ENCODE data around the gene AGBL4.
"Not testable (repeated sequence)": the region's sequence is repeated elsewhere in the genome, so short reads cannot be mapped to it uniquely, and the experiment has no call there.

The AGBL4 gene

DNA sequence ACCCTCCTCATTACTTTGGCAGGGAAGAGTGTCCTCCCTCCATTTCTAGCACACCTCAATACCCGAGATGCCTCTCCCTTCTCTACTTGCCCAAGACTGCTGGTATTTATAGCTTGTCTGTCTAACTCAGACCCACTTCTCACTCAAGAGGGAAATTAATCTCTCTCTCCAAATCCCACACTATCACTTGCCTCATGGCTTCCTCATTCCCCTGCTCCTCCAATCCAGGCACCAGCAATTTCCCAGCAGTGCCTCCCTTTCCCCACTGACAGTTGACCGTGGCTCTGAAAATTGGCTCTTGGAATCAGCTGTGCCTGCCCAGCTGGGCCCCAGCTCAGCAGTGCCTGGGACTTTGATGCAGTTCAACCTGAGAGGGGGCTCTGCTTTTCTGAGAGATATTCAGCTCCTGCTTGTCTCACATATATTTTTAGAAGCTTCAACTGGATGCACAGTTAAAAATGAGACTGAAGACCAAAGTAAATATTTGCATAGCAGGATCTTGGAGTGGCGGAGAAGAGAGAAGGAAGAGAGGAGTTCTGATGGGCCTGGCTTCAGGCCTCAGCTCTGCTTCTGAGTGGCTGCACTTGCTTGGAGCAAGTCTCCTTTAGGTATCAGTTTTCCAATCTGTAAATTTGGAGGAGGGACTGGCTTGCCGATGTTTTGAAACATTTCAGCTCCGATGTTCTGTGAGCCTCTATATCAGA, 1470.7 kb downstream of the AGBL4 start:
- no peak for DNase-seq
- in situ Hi-C loops (cut with HindIII; ENCODE audit: low pct_ligation_motif_present, low pct_unique_long_range_greater_than_20kb, low sequenced_read_pairs): no loop called here

GRCh38 chr1:48552420-48552819, 1471.3 kb downstream of the AGBL4 start:
- no peak for DNase-seq
- in situ Hi-C loops (cut with HindIII; ENCODE audit: low pct_ligation_motif_present, low pct_unique_long_range_greater_than_20kb, low sequenced_read_pairs): no loop called here

GRCh38 chr1:48548985-48549384, 1474.8 kb downstream of the AGBL4 start:
- no peak for DNase-seq

GRCh38 chr1:48547561-48548220, 1476.1 kb downstream of the AGBL4 start:
- DNase-seq: no peak
- in situ Hi-C loops (cut with HindIII; ENCODE audit: low pct_ligation_motif_present, low pct_unique_long_range_greater_than_20kb, low sequenced_read_pairs): no loop called here

More at GRCh38 chr1:48548985-48549384, 1474.8 kb downstream of the AGBL4 start:
- in situ Hi-C loops (cut with HindIII; ENCODE audit: low pct_ligation_motif_present, low pct_unique_long_range_greater_than_20kb, low sequenced_read_pairs): no loop called here

GRCh38 chr1:48543854-48544253, 1479.9 kb downstream of the AGBL4 start:
- DNase-seq: no peak
- in situ Hi-C loops (cut with HindIII; ENCODE audit: low pct_ligation_motif_present, low pct_unique_long_range_greater_than_20kb, low sequenced_read_pairs): no loop called here

DNA sequence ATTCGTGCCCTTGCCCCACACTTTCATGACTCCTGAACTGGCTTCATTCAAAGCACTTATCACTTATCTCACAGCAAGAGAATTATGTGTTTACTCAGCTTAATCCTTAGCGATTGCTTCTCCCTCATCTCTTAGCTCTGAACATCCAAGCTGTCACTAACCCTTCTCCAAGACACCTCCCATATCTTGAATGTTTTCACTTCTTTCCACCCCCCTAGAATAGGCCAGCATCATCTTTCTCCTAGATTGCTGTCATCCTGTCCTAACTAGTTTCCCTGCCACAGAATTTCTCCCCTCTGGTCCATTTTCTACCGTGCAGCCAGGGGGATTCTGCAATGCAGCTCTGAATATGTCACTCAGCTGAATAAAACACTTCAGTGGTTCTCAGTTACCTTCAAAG, 1483.2 kb downstream of the AGBL4 start:
- no peak for DNase-seq
- in situ Hi-C loops (cut with HindIII; ENCODE audit: low pct_ligation_motif_present, low pct_unique_long_range_greater_than_20kb, low sequenced_read_pairs): no loop called here

DNA sequence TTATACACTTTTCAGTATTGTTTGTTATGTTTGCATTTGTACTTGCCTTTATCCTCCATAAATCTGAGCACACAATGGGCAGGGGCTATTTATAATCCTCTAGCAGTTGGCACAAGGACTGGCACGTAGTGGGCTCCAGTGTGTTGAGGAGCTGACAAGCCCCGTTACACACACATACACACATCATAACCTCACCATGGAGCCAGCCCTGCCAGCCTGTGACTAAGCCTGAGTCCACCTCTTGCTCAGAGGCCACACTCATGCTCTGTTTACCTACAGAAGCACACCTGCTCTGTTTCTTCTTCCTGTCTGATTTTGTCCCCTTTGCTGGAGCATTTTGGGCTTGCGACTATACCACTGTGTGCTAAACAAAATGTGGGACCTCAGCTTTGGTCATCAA, 1487.3 kb downstream of the AGBL4 start:
- in situ Hi-C loops (cut with HindIII; ENCODE audit: low pct_ligation_motif_present, low pct_unique_long_range_greater_than_20kb, low sequenced_read_pairs): no loop called here
- DNase-seq: no peak

DNA sequence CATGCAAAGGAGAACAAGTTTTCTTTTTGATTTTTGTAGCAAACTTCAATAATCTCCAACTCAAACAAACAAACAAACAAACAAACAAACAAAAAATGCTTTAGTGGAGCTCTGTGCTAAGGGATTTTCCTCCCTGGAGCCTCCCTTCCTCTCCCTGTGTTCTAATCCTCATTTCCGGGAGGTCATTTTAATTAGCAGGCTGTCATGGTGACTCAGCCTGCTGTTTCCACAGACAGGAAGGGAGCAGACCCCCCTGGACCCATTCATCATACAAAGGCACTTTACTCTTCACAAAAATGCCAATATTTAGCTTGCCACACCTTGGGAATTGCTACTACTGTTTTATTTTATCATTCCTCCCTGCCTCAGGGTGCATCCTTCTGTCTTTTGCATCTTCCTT, 1490.8 kb downstream of the AGBL4 start:
- no peak for DNase-seq
- in situ Hi-C loops (cut with HindIII; ENCODE audit: low pct_ligation_motif_present, low pct_unique_long_range_greater_than_20kb, low sequenced_read_pairs): no loop called here

DNA sequence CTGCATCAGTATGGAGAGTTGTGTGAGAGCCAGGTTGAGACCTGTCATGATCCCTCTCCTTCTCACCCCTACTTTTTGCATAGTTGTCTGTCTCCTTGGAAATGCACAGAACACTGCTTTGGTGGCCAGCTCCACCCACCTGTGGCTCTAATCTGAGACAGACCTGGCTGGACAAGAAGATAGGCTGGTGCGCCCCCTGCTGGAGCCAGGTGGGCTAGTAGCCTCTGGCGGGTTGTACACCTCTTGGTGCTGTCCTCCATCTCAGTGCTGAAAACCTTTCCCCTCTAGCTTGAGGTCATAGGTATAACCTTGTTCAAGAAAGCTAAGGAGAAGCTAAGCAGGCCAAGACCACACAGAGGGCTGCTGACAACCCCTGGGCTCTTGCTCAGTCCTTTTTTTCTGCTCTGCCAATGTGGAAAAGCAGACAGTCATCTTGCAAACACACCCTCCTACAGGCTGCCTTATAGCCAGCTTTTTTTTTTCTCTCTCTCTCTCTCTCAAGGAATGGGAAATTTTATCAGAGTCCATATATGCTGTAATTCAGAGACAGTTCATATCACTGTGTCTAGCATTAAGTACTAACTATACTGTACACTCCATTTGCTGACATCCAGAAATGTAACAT, 1492.9 kb downstream of the AGBL4 start:
- peak; percentile 67 for DNase-seq
- in situ Hi-C loops (cut with HindIII; ENCODE audit: low pct_ligation_motif_present, low pct_unique_long_range_greater_than_20kb, low sequenced_read_pairs): no loop called here

DNA sequence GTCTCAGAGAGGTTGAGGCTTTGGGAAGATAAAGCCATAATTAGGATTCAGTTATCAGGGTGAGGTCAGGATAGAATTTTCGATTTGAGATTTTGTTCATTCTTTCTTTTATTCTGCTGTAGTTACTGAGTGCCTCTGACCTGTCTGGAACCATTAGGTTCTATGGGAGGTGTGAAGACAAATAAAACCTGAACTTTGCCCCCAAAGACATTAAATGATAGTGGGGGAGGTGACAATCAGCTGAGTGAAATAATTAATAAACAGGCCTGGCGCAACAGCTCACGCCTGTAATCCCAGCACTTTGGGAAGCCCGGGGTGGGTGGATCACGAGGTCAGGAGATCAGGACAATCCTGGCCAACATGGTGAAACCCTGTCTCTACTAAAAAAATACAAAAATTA, 1496.7 kb downstream of the AGBL4 start:
- in situ Hi-C loops (cut with HindIII; ENCODE audit: low pct_ligation_motif_present, low pct_unique_long_range_greater_than_20kb, low sequenced_read_pairs): no loop called here
- DNase-seq: no peak

DNA sequence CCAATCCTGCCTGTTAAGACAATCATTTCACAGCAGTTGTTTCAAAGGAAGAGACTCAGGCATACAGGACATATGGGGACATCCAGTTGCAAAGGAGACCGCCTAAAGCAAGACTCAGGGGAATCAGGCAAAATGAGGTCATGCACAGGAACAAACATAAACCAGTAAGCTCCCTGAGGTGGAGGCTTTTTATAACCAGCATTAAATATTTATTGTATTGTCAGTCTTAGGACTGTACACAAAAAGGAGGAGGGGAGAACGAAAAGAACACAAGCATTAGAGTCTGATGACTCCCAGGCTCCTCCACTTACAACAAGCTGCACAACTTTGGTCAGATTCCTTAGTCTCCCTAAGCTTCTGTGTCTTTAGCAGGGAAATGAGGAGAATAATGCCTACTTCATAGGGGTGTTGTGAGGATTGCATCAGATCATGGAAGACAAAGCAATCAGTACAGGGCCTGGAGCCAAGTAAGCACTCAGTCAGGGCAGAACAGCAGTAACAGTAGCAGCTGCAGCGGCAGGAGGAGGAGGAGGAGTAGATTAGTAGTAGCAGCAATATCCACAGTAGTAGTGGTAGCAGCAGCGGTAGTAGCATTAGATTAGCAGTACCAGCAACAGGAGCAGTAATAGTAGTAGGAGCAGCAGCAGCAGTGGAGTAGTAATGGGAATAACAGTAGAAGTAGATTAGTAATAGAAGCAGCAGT, 1497.6 kb downstream of the AGBL4 start:
- no peak for DNase-seq
- in situ Hi-C loops (cut with HindIII; ENCODE audit: low pct_ligation_motif_present, low pct_unique_long_range_greater_than_20kb, low sequenced_read_pairs): no loop called here

DNA sequence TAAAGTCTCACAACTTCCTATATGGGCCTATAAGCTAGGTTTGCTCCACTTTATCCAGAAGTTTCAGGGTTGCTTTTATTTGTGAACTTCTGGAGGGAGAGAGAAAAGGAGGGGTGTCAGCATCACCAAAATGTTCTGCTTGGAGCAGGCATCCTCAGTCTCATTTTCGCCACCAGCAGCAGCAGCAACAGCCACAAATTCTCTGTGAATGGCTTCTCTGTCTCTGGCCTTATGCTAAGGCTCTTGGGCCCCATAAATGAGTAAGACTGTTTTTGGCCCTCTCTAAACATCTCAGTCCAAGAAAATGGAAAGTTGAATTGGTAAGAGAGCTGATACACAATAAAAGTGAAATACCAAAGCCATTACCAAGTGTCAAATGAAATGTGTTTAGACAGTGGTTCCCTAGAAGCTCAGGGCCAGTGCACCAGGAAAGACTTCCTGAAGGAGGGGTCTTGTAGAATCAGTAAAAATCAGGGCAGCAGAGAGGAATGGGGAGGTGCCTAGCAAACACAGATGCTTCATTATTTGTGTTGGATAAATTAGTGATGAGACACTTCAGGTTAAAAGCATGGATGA, 1498.8 kb downstream of the AGBL4 start:
- in situ Hi-C loops (cut with HindIII; ENCODE audit: low pct_ligation_motif_present, low pct_unique_long_range_greater_than_20kb, low sequenced_read_pairs): no loop called here
- DNase-seq: no peak

DNA sequence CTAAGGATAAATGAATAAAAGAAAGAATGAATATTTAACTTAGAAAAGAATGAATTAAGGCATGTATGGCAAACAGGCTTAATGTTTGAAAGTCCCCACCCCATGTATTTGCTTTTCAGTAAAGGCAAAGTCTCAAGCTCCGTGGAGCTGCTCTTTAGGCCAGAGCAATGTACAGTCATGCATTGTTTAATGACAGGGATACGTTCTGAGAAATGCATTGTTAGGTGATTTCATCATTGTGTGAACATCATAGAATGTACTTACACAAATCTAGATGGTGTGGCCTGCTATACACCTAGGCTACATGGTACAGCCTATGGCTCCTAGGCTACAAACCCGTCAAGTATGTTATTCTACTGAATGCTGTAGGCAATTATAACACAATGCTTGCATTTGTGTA, 1500.2 kb downstream of the AGBL4 start:
- no peak for DNase-seq
- in situ Hi-C loops (cut with HindIII; ENCODE audit: low pct_ligation_motif_present, low pct_unique_long_range_greater_than_20kb, low sequenced_read_pairs): no loop called here

- DNase-seq; in situ Hi-C loops (cut with HindIII; ENCODE audit: low pct_ligation_motif_present, low pct_unique_long_range_greater_than_20kb, low sequenced_read_pairs): not testable (repeated sequence)
Measured at GRCh38 chr1:48519896-48520295, 1503.9 kb downstream of the AGBL4 start.

- DNase-seq: no peak
- in situ Hi-C loops (cut with HindIII; ENCODE audit: low pct_ligation_motif_present, low pct_unique_long_range_greater_than_20kb, low sequenced_read_pairs): no loop called here
Measured at GRCh38 chr1:48506870-48507269, 1516.9 kb downstream of the AGBL4 start.

DNA sequence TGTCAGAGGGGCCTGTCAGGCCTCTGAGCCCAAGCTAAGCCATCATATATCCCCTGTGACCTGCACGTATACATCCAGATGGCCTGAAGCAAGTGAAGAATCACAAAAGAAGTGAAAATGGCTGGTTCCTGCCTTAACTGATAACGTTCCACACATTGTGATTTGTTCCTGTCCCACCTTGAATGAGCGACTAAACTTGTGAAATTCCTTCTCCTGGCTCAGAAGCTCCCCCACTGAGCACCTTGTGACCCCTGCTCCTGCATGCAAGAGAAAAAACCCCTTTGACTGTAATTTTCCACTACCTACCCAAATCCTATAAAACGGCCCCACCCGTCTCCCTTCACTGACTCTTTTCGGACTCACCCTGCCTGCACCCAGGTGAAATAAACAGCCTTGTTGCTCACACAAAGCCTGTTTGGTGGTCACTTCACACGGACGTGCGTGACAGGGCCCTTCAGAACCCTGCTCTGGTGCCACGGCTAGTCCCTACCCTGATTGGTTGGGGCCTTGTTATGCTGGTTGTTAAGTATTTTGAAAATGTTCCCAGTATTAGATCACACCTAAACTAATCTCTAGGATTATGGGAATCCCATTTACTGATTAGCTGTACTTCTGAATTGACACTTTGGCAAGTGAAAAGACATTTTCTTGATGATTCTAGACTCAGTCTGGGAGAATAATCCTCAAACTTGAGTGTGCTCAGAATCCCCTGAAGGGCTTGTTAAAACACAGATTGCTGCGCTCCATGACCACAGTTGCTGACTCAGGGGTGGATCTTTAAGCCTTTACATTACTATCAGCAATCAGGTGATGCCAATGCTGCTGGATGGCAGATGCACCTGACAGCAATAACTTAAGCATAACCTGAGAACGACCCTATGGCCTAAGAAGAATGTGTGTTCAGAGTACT, 1523.0 kb downstream of the AGBL4 start:
- no peak for DNase-seq
- in situ Hi-C loops (cut with HindIII; ENCODE audit: low pct_ligation_motif_present, low pct_unique_long_range_greater_than_20kb, low sequenced_read_pairs): no loop called here

DNA sequence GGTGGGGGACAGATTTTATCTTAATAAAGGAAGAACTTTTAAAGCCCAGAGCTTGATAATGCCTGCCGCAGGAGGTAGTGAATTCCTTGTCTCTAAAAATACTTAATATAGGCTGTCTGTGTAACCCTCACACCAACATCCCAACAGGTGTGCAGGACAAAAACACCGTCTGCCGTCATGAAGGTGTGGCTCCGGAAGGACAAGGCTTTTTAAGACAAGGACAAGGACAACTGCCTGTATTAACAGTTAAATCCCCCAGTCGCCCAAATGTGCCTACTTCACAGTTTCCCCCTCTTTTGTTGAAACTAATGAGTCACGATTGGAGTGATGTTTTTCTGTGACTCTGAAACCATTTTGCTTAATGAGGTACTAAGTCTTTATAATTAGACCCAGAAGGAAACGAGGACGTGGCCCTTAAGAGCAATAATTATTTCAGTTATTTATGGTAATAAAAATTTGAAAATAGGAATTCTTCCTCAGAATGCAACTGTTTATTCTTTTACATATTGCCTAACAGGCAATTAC, 1524.5 kb downstream of the AGBL4 start:
- no peak for DNase-seq
- in situ Hi-C loops (cut with HindIII; ENCODE audit: low pct_ligation_motif_present, low pct_unique_long_range_greater_than_20kb, low sequenced_read_pairs): no loop called here
